HG02970 (cell line): ENCODE measurements around the gene CMSS1.
"Not testable (repeated sequence)": the region's sequence is repeated elsewhere in the genome, so short reads cannot be mapped to it uniquely, and the experiment has no call there.

Source experiments
- ATAC-seq: cut with Tn5 transposase; IDR thresholded peaks from one replicate; pipeline ENCODE4 v1.9.1; 2021; ENCODE audit warnings: mild to moderate bottlenecking, moderate library complexity, moderate number of reproducible peaks; ENCODE audit not compliant: unreplicated experiment, low FRiP score

The CMSS1 gene

DNA sequence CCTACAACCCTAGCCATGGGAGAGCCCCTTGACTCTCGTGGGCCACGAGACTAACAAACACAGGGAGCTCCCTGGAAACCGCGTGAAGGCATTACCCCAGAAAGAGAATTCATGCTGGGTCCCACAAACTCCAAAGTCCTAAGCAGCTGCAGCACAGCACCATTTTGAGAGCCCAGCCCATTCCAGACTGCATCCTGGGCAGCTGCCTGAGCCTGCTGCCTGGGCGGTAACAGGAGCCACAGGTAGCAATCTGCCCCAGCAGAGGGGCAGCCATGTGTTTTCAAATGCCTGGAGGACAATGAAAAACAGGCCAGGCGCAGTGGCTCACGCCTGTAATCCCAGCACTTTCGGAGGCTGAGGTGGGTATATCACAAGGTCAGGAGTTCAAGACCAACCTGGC is 380.2 kb downstream of the CMSS1 start:
- ATAC-seq: no peak

DNA sequence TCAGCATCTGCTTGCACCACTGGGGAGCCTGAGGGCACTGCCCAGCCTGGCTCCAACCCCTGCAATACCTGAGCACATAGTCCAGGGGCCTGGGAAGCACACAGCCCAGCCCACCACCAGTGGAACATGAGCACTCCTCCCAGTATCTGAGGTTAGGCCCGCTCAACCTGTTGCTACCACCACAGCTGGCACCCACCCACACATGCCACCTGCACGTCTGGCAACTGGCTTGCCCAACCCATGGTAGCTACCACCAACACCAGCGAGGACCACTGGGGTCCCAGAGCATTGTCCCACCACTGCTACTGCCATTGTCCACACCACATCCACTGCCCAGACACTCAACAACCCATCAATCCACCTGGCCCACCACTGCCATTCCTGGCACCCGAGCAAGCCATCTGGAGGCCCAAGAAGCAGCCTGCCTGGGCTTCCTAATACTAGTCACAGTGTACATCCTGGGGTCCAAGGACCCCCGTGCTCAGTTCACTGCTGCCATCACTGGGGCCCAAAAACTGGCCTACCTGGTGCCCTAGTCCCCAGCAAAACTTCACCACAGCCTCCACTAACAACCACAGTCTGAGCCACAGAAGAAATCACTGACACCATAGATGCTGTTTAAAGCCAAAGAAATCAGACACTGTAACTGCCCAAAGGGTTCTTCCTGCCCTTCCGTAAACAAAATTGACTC is 381.1 kb downstream of the CMSS1 start:
- ATAC-seq: no peak

DNA sequence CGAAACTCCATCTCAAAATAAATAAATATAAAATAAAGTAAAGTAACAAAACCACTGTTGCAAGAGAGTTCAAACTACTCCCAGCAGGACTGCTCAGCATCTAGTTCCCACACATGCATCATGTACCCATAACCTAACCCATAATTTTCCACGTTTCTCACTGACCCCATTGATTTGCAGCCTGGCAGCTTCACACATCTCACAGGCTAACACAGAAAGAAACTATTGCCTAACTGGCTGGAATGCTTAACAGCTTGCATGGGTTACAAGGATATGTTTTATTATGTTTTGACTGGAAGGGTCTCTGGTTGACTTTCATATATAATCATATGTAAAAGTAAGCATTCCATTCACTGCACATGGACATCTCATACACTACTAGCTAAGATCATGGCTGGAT is 387.5 kb downstream of the CMSS1 start:
- ATAC-seq: no peak

DNA sequence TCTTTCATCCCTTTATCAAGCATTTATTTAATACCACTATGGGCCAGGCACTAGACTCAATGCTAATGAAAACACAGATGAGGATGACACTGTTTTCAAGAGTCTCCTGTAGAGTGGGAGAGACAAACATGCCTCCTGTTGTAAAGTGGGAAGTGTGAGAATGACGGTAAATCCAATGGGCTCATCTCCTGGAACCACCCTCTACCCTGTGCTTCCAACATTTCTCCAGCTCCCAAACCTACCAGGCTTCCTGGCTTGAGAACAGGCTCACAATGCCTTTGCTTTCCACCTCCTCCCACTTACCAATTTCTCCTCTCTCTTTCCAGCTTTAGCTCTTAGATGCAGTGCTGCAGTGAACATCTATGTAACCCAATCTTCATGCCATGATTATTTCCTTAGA is 389.0 kb downstream of the CMSS1 start:
- ATAC-seq: no peak

DNA sequence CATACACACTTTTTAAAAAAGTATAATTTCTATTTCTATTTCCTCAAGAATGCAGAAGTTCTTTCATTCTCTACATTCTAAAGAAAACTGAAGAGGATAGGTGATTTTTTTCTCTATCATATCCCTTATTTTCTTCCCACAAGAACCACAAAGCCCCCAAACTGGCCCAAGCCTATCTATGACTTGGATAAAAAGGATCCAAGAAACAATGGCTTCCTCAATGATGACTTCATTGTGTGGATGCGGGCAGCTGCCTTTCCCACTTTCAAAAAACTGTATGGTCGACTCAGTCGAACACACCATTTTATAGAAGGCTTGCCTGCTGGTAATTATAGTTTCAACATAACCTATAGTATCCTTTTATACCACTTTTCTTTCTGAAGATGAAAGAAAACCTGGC is 390.2 kb downstream of the CMSS1 start:
- ATAC-seq: no peak

DNA sequence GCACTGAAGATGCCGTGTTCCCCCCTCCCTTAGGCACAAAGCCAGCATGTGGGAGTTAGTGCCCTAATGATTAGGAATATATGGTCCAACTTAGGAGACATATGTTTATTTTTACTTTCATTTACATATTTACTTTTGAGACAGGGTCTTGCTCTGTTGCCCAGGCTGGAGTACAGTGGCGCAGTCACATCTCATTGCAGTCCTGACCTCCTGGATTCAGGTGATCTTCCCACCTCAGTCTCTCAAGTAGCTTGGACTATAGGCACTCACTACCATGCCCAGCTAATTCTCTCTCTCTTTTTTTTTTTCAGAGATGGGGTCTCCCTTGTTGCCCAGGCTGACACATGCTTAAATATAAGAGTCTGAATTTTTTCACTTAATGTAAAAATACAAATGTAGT is 391.5 kb downstream of the CMSS1 start:
- no peak for ATAC-seq

DNA sequence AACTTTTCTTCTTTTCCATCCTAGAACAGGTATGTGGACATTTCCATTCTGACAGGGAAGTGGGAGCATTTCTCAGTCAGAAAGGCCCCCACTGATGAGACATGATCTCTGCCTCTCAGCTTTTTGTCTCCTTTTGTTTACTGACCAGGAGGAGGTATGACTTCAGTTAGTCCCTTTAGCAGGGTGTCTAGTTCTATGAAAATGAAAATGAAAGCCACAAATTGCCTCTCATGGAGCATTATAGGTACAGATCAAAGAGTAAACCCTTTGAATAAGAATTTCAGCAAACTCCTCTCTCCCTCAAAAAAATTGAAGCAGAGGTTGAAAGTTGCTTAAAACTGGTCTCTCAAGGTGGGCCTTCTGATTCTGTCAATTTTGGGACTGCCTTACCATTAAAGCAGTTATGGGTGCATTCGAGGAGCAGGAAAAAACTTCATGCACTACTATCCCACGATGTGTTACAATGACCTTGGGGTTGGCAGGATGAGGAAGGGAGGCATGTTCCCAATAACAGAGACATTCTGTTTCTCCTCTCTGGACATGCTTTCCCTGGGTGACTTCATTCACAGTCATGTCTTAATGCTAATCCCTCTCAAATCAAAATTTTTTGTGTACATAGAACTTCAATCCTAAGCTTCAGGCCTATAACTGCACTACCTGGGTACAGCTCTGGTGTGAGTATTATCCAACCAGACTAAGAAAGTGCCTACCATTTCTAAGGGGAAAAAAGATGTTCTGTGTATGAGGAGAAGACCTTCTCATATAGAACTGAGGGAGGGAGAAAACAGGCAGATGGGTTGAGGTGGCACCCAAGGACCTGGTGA is 392.5 kb downstream of the CMSS1 start:
- peak; percentile 82 for ATAC-seq

DNA sequence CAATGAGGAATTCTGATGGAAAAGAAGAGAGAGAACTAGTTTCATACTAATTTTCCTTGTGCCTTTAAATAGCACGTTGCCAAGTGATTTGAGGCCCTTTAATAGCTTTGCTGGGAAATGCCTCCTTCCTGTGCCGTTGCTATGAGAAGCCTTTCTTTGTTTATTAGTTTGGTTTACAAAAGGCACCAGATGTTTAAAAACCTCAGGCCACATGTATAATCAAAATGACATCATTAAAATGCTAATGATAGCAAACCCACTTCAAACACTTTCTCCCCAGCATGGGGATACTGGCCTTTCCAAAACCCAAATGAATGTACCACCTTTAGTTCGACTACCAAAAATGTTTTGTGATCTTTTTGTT is 393.1 kb downstream of the CMSS1 start:
- ATAC-seq: no peak

DNA sequence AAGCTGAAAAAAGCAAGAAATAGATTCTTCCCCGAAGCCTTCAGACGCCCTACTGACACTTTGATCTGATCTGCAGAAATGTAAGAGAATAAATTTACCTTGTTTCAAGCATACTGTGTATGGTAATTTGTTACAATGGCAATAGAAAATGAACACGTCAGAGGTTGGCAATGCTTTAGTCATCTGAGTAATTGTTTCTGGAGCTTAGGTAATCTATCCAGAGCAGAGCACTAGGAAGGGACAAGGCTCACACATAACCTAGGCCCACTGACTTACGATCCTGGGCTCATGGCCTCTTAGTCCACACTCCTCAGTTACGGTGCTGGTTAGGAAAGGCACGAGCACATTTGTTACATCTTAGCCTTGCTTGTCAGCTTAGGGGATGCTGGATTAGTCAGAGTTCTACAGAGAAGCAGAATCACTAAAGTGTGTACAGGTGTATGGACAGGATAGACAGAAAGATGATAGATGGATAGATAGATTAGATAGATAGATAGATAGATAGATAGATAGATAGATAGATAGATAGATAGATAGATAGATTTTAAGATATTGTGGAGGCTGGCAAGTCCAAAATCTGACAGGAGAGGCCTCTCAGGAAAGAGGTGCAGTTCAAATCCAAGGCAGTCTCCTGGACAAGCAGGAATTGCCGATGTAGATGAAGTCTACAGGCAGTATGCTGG is 396.4 kb downstream of the CMSS1 start:
- no peak for ATAC-seq

DNA sequence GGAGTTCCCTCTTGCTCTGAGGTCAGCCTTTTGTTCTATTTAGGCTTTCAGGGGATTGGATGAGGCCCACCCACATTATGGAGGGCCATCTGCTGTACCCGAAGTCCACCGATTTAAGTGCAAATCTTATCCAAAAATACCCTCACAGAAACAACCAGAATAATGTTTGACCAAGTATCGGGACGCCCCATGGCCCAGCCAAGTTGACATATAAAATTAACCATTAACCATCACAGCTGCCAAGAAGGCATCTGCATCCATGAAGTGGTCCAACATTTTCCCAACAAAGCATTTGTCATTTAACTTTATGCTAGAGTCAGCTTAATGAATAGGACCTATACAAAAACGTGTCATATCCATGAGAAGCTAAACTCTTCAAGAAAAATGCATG is 396.9 kb downstream of the CMSS1 start:
- no peak for ATAC-seq

DNA sequence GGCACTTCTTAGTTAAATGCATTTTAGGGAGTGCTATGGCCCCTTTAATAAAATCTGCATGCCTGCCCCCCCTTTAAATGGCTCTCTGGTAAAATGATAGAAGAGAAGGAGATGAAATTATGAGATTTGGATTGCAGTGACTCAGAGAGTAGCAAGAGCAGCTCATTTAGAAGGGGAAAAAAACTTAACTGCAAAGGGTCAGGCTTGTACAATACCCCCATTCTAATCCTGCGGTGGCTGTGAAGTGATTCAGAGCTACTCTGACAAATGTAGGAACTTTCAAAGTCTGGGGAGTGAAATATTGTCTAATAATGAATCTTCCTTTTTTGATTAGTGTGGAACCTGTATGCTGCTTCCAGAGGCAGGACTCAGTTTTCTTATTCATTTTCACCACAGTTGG is 399.1 kb downstream of the CMSS1 start:
- ATAC-seq: no peak

DNA sequence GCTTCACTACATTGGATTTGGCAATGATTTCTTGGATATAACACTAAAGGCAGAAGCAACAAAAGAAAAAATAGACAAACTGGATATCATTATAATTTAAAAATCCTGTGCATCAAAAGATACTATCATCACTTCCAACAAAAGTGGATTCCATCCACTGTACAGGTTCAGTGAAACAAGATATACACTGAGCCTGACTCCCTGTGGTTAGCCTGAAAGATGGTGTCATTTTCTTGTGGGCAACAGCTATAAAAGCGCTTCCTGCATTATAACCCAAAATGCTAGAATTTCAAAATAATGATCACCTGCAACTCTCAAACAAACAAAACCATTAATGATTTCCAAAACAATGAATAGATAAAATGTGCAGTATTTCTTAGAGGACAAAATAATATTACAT is 403.5 kb downstream of the CMSS1 start:
- ATAC-seq: no peak

DNA sequence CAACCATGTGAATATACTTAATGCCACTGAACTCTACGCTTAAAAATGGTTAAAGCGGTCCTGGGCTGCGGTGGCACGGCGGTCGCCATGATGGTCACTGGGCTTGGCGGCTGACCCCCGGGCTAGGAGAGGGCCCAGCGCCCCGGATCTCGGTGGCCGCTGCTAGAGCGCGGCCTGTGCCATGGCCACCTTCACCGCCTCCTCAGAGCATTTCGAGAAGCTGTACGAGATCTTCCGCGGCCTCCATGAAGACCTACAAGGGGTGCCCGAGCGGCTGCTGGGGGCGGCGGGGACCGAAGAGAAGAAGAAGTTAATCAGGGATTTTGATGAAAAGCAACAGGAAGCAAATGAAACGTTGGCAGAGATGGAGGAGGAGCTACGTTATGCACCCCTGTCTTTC is 407.5 kb downstream of the CMSS1 start:
- ATAC-seq: no peak

DNA sequence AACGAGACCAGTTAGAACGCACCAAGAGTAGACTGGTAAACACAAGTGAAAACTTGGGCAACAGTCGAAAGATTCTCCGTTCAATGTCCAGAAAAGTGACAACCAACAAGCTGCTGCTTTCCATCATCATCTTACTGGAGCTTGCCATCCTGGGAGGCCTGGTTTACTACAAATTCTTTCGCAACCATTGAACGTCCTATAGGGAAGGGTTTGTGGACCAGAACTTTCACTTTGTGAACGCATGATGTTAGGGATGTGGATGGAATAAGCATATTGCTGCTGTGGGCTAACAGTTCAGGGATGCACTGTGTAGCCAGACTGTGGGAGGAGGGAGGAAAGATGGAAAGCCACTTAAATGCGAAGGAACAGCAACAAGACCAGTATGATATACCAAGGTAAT is 408.2 kb downstream of the CMSS1 start:
- no peak for ATAC-seq

DNA sequence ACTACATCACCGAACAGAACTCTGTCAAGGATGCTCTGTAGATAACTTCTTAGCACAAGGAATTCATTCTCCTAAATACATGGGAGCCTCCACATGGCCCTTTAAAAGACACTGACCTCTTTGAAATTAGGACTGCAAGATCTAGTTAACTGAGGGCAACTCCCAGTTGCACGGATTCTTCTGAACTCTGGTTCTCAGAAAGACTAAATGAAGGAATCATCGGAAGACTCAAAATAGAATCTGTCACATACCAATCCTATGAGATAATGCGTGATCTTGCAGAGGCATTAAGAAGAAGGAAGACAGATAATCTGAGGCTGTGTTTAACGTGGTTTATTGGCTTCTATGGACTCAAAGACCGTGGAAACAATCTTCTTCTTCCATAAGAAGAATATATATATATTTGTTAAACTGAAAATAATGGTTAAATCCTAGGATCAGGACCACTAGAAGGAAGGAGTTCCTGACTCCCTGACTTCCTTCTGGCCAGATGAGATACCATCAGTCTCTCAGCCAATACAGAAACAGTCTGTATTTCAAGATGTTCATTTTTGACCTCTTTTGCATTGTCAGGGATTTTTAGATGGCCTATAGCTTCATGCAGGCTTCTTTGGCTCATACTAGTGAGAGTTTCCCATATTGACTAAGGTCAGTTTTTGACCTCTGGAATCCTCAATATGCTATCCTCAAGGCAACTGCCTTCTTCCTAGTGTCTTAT is 409.2 kb downstream of the CMSS1 start:
- ATAC-seq: no peak

DNA sequence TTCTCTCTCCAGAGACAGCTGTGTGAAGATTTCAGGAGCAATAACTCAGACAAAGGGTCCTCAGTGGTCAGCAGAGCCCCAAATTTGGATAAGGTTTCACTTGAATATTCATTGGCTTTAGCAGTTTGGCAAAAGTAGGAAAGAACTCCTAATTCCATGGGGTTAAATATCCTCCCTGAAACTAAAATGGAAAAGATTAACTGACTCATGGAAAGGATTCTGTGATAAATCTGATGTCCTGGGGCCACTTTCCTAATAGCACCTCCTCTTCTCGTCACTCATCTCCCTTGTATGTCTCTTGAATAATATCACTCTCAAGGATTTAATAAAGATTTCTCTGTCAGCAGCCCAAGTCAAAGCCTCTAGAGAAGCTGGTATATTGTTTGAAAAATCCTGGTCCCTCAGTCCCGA is 409.9 kb downstream of the CMSS1 start:
- no peak for ATAC-seq

DNA sequence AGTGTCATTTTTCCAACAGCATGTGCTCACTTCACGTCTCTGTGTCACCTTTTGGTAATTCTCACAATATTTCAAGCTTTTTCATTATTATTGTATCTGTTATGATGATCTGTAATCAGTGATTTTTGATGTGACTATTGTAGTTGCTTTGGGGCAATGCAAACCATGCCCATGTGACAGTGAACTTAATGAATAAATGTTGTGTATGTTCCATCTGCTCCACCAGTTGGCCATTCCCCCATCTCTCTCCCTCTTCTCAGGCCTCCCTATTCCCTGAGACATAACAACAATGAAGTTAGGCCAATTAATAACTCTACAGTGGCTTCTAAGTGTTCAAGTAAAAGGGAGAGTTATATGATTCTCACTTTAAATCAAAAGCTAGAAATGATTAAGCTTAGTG is 410.6 kb downstream of the CMSS1 start:
- no peak for ATAC-seq

DNA sequence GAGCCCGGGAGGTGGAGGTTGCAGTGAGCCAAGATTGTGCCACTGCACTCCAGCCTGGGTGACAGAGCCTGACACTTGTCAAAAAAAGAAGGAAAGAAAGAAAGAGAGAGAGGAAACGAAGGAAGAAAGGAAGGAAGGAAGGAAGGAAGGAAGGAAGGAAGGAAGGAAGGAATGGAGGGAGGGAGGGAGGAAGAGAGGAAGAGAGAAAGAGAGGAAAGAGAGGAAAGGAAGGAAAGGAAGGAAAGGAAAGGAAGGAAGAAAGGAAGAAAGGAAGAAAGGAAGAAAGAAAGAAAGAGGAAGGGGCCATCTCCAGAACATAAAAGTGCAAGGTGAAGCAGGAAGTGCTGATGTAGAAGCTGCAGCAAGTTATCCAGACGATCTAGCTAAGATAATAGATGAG is 411.5 kb downstream of the CMSS1 start:
- ATAC-seq: not testable (repeated sequence)

DNA sequence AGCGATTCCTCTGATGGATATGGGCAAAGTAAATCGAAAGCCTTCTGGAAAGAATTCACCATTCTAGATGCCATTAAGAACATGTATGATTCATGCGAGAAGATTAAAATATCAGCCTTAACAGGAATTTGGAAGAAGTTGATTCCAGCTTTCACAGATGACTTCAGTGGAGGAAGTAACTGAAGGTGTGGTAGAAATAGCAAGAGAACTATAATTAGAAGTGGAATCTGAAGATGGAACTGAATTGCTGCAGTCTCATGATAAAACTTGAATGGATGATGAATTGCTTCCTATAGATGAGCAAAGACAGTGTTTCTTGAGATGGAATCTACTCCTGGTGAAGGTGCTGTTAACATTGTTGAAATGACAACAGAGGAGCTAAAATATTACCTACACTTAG is 413.0 kb downstream of the CMSS1 start:
- no peak for ATAC-seq
